H1 (cell line): ENCODE measurements around the gene FHAD1. TPM values are rescaled to one million over a fixed set of nuclear protein-coding genes. Genes with fewer than 3 reads are reported as not detected.

Experiments
- CTCF ChIA-PET: fragments of 300-600 bp; sonication (Branson Sonifier 250); formaldehyde crosslinking; loops from one replicate; lab custom pipeline; 2021; ENCODE audit not compliant: partially characterized antibody; lab: Charles Lee
- POLR2A ChIA-PET: fragments of 300-600 bp; sonication (Branson Sonifier 250); formaldehyde crosslinking; loops from one replicate; lab custom pipeline; 2021; ENCODE audit warnings: inconsistent platforms; ENCODE audit not compliant: partially characterized antibody; lab: Charles Lee
- DNase-seq, 2 experiments: peaks; one replicate each; pipeline versions ENCODE4 v3.0.0 to v3.0.0-alpha.2; 2010 to 2022; ENCODE audit warnings: low spot score in 2 of 2, low read depth in 1 of 2, mixed read lengths in 1 of 2
- FAIRE-seq: peaks from 2 replicates; lab custom pipeline; 2011; peaks lifted over from hg19 to GRCh38; lab: Jason Lieb, UNC
- H2AFZ ChIP-seq: 2 replicates; pipeline ENCODE4 v1.8.1; 2012; ENCODE audit warnings: low read length, inconsistent platforms
- H2AK5ac ChIP-seq: 2 replicates; pipeline ENCODE4 v1.6.1; 2013; ENCODE audit warnings: low read depth, low read length
- H2BK120ac ChIP-seq: replicated peaks from 2 replicates; pipeline ENCODE3; 2013; ENCODE audit warnings: low read depth, low read length, inconsistent platforms
- H2BK12ac ChIP-seq: 2 replicates; pipeline ENCODE4 v1.6.1; 2013; ENCODE audit warnings: low read depth, low read length
- H2BK15ac ChIP-seq: 2 replicates; pipeline ENCODE4 v1.6.1; 2013; ENCODE audit warnings: low read length
- H2BK20ac ChIP-seq: 2 replicates; pipeline ENCODE4 v1.6.1; 2013; ENCODE audit warnings: low read length
- H2BK5ac ChIP-seq: 2 replicates; pipeline ENCODE4 v1.6.1; 2013; ENCODE audit warnings: low read depth, low read length
- H3K14ac ChIP-seq: 2 replicates; pipeline ENCODE4 v1.6.1; 2013; ENCODE audit warnings: inconsistent platforms; ENCODE audit not compliant: insufficient read length
- H3K18ac ChIP-seq: 2 replicates; pipeline ENCODE4 v1.6.1; 2013; ENCODE audit warnings: low read length; ENCODE audit errors: extremely low read depth
- H3K23ac ChIP-seq: 2 replicates; pipeline ENCODE4 v1.6.1; 2013; ENCODE audit warnings: inconsistent platforms; ENCODE audit not compliant: insufficient read length
- H3K23me2 ChIP-seq: 2 replicates; pipeline ENCODE4 v1.6.1; 2013; ENCODE audit warnings: low read depth, low read length
- H3K27ac ChIP-seq: 2 replicates; pipeline ENCODE4 v1.6.1; 2011; ENCODE audit warnings: low read depth, low read length, inconsistent platforms
- H3K27me3 ChIP-seq, 4 experiments: replicated peaks in 1 of 4; 1 replicate in 1 of 4; 2 replicates in 3 of 4; pipeline versions ENCODE4 v1.6.1 to v1.8.1; 2011 to 2013; ENCODE audit warnings: low read length in 3 of 4, mild to moderate bottlenecking in 3 of 4, inconsistent platforms in 2 of 4, mixed read lengths in 2 of 4, moderate library complexity in 1 of 4; ENCODE audit not compliant: control insufficient read depth in 3 of 4, insufficient read depth in 3 of 4; ENCODE audit errors: extremely low read depth in 1 of 4
- H3K36me3 ChIP-seq, 4 experiments: 2 replicates each; pipeline versions ENCODE4 v1.6.1 to v1.8.1; 2011 to 2013; ENCODE audit warnings: mild to moderate bottlenecking in 4 of 4, low read length in 3 of 4, moderate library complexity in 2 of 4, control low read depth in 1 of 4, inconsistent platforms in 1 of 4; ENCODE audit not compliant: insufficient read depth in 4 of 4, control insufficient read depth in 2 of 4
- H3K4ac ChIP-seq: replicated peaks from 2 replicates; pipeline ENCODE3; 2013; ENCODE audit warnings: low read length, low read depth, mixed read lengths, inconsistent platforms; ENCODE audit not compliant: insufficient read length
- H3K4me1 ChIP-seq, 4 experiments: replicated peaks in 1 of 4; 1 replicate in 1 of 4; 2 replicates in 3 of 4; pipeline versions ENCODE4 v1.6.1 to v1.8.1; 2011 to 2013; ENCODE audit warnings: low read length in 3 of 4, inconsistent platforms in 2 of 4, mixed read lengths in 1 of 4; ENCODE audit not compliant: insufficient read depth in 4 of 4, control insufficient read depth in 3 of 4
- H3K4me2 ChIP-seq, 2 experiments: 2 replicates each; pipeline versions ENCODE4 v1.6.1 to v1.8.1; 2011 to 2013; ENCODE audit warnings: low read depth in 2 of 2, low read length in 2 of 2, control low read depth in 1 of 2, inconsistent platforms in 1 of 2, mild to moderate bottlenecking in 1 of 2; ENCODE audit not compliant: insufficient read depth in 1 of 2
- H3K4me3 ChIP-seq, 4 experiments: fragments of 200-600, 300-600 bp in 1 of 4; sonication (generic), shearing (Covaris generic), sonication (Bioruptor Twin) in 1 of 4; 2 replicates each; pipeline versions ENCODE4 v1.5.1 to v1.8.1; 2011 to 2016; ENCODE audit warnings: low read length in 4 of 4, low read depth in 3 of 4, control low read depth in 2 of 4, inconsistent platforms in 2 of 4, mild to moderate bottlenecking in 2 of 4, mixed read lengths in 1 of 4, moderate library complexity in 1 of 4; ENCODE audit not compliant: insufficient read depth in 2 of 4; ENCODE audit errors: extremely low read depth in 1 of 4
- H3K56ac ChIP-seq: replicated peaks from 2 replicates; pipeline ENCODE3; 2013; ENCODE audit warnings: low read depth, mild to moderate bottlenecking, mixed read lengths, low read length, inconsistent platforms; ENCODE audit not compliant: insufficient read length
- H3K79me1 ChIP-seq: 2 replicates; pipeline ENCODE4 v1.6.1; 2013; ENCODE audit warnings: low read depth, low read length, control low read depth
- H3K79me2 ChIP-seq, 2 experiments: 2 replicates each; pipeline versions ENCODE4 v1.6.1 to v1.8.1; 2012 to 2013; ENCODE audit warnings: low read length in 2 of 2, mild to moderate bottlenecking in 2 of 2, inconsistent platforms in 1 of 2; ENCODE audit not compliant: insufficient read depth in 2 of 2, control insufficient read depth in 1 of 2
- H3K9ac ChIP-seq, 4 experiments: replicated peaks in 1 of 4; 1 replicate in 1 of 4; 2 replicates in 3 of 4; pipeline versions ENCODE4 v1.6.1 to v1.8.1; 2011 to 2013; ENCODE audit warnings: low read depth in 3 of 4, low read length in 3 of 4, control low read depth in 2 of 4, mild to moderate bottlenecking in 2 of 4, moderate library complexity in 2 of 4, inconsistent platforms in 1 of 4; ENCODE audit errors: extremely low read depth in 1 of 4
- H3K9me3 ChIP-seq, 2 experiments: 2 replicates each; pipeline versions ENCODE4 v1.6.1 to v1.8.1; 2012 to 2013; ENCODE audit warnings: mild to moderate bottlenecking in 2 of 2, moderate library complexity in 2 of 2, control low read depth in 1 of 2, inconsistent platforms in 1 of 2, low read depth in 1 of 2, low read length in 1 of 2, mixed read lengths in 1 of 2; ENCODE audit not compliant: insufficient read depth in 2 of 2
- H4K20me1 ChIP-seq, 2 experiments: replicated peaks in 1 of 2; 2 replicates each; pipeline versions ENCODE3 to v1.8.1; 2011 to 2013; ENCODE audit warnings: inconsistent platforms in 2 of 2, low read length in 2 of 2, mild to moderate bottlenecking in 1 of 2; ENCODE audit not compliant: insufficient read depth in 2 of 2, control insufficient read depth in 1 of 2
- H4K5ac ChIP-seq: 2 replicates; pipeline ENCODE4 v1.6.1; 2013; ENCODE audit warnings: low read length, low read depth, mixed read lengths, inconsistent platforms; ENCODE audit not compliant: insufficient read length
- H4K8ac ChIP-seq: 2 replicates; pipeline ENCODE4 v1.8.0; 2013; ENCODE audit warnings: mild to moderate bottlenecking, moderate library complexity, low read length, inconsistent platforms; ENCODE audit not compliant: insufficient read depth; ENCODE audit errors: extremely low read depth
- H4K91ac ChIP-seq: replicated peaks from 2 replicates; pipeline ENCODE3; 2013; ENCODE audit warnings: low read length, mixed read lengths, inconsistent platforms; ENCODE audit not compliant: insufficient read length
- CBX8 ChIP-seq: fragments of 300-800, 300-1000 bp; sonication (generic); IDR thresholded peaks from 2 replicates; pipeline ENCODE4 v1.7.1; 2016; ENCODE audit warnings: low read depth, low read length, borderline replicate concordance
- GABPA ChIP-seq: IDR thresholded peaks from 2 replicates; pipeline ENCODE4 v1.6.1; 2011; ENCODE audit warnings: mild to moderate bottlenecking, low read length, moderate library complexity, borderline replicate concordance; ENCODE audit not compliant: insufficient read depth
- HDAC2 ChIP-seq, 2 experiments: fragments of 300-600 bp in 1 of 2; sonication (generic) in 1 of 2; IDR thresholded peaks; 2 replicates each; pipeline ENCODE4 v1.6.1; 2011 to 2012; ENCODE audit warnings: low read depth in 2 of 2, low read length in 2 of 2, mild to moderate bottlenecking in 2 of 2, moderate library complexity in 2 of 2, borderline replicate concordance in 1 of 2, inconsistent platforms in 1 of 2
- KDM1A ChIP-seq: fragments of 200-600, 300-600 bp; sonication (generic); IDR thresholded peaks from 2 replicates; pipeline ENCODE4 v1.7.1; 2016; ENCODE audit warnings: mild to moderate bottlenecking, low read length, borderline replicate concordance
- PHF8 ChIP-seq: fragments of 200-600 bp; sonication (generic); conservative IDR thresholded peaks from 2 replicates; pipeline ENCODE4 v1.7.1; 2012; ENCODE audit warnings: low read depth, mild to moderate bottlenecking, inconsistent platforms, low read length, moderate library complexity
- RAD21 ChIP-seq, 2 experiments: IDR thresholded peaks in 1 of 2; conservative IDR thresholded peaks in 1 of 2; 2 replicates each; pipeline ENCODE4 v1.6.1; 2011; ENCODE audit warnings: low read depth in 2 of 2, low read length in 2 of 2, improper control_type of control experiment in 1 of 2, inconsistent platforms in 1 of 2, mild to moderate bottlenecking in 1 of 2, moderate library complexity in 1 of 2
- RBBP5 ChIP-seq: IDR thresholded peaks from 2 replicates; pipeline ENCODE4 v1.7.1; 2012; ENCODE audit warnings: low read depth, mild to moderate bottlenecking, inconsistent platforms, low read length, moderate library complexity, borderline replicate concordance
- SIX5 ChIP-seq: IDR thresholded peaks from 2 replicates; pipeline ENCODE4 v1.6.1; 2011; ENCODE audit warnings: mild to moderate bottlenecking, low read depth, low read length
- SP2 ChIP-seq: IDR thresholded peaks from 2 replicates; pipeline ENCODE4 v1.6.1; 2012; ENCODE audit warnings: mild to moderate bottlenecking, low read length, inconsistent platforms
- TBP ChIP-seq: IDR thresholded peaks from 2 replicates; pipeline ENCODE4 v1.6.1; 2011; ENCODE audit warnings: low read depth, low read length, improper control_type of control experiment
- WGBS, 2 experiments: shearing (Covaris generic) in 1 of 2; methylation state at CpG; one replicate each; pipeline versions ENCODE4 v1.1.6 to v1.1.7; 2013 to 2015; ENCODE audit warnings: low lambda C conversion rate in 2 of 2, mixed read lengths in 2 of 2, inconsistent platforms in 1 of 2, low coverage in 1 of 2, missing lambda C conversion rate in 1 of 2; ENCODE audit not compliant: insufficient replicate concordance in 2 of 2, insufficient coverage in 1 of 2, insufficient read length in 1 of 2; ENCODE audit errors: extremely low coverage in 1 of 2, missing lambda C conversion rate in 1 of 2; 5-methylcytosine and 5-hydroxymethylcytosine counted together
- polyA plus RNA-seq, 7 experiments: library from polyadenylated mRNA; depleted of rRNA in 3 of 7; stranded (reverse) in 5 of 7; unstranded in 2 of 7; fragments of >200 nt in 5 of 7; fragments of 200-250 nt in 2 of 7; gene quantifications; 1 replicate in 5 of 7; 2 replicates in 1 of 7; 4 replicates in 1 of 7; pipeline versions ENCODE4 v1.2.1 to v1.2.3, GENCODE V29; 2011 to 2013; ENCODE audit warnings: missing spikeins in 2 of 7, mixed read lengths in 2 of 7
- total RNA-seq: library from RNA; stranded (reverse); fragmentation: NEBNext Ultra II Directional; extraction: Animal tissue kit (Norgen Biotek cat#: 25700); gene quantifications from 2 replicates; pipeline ENCODE4 v1.2.1, GENCODE V29; 2021
- TF ChIP-seq, protein P1 (sequence below): IDR thresholded peaks from 2 replicates; pipeline ENCODE4 v1.6.1; 2012; ENCODE audit warnings: low read length, inconsistent platforms

The FHAD1 gene
- total and polyA plus RNA-seq, 2 of the 8 experiments (the other 6 are each of a cell fraction or from before 2014, with no cell fraction given) = 0.39 to 0.69 TPM

DNA sequence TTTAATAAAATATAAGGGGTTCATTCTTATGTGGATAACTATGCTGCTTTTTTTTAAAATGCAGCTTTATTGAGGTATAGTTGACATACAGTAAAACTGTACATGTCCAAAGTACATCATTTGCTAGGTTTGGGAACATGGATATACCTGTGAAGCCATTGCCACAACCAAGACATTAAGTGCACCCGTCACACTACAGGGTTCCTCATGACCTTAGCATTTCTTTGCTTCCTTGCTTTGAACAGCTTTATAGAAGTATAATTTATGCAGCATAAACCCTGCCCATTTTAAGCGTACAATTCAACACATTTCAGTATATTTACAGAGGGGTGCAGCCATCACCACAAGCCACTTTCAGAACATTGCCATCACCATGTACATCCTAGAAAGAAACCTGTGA is 26.3 kb downstream of the FHAD1 start:
- Histone ChIP-seq H3K79me2 (no peaks in the 10 kb centered on the region), H3K9me3 (no peaks in the 10 kb centered on the region), H4K20me1 (no peaks in the 10 kb centered on the region), H4K91ac (no peak overlapping the region), H3K18ac (no peak overlapping the region), H3K9ac (no peak overlapping the region), H3K27ac (no peak overlapping the region), H3K4me3 (no peak overlapping the region), H2BK20ac (no peak overlapping the region), H2AK5ac (no peak overlapping the region), H3K4me1 (peaks cover 0 to 6% (median 0%) of the 10 kb centered on the region in 4 experiments; a peak in 2 of 7 replicates), H3K56ac (no peak overlapping the region), H2BK15ac (no peak overlapping the region), H2BK12ac (no peak overlapping the region), H3K4me2 (no peak overlapping the region), H3K23ac (no peak overlapping the region), H3K4ac (no peak overlapping the region), H4K5ac (no peak overlapping the region), H3K14ac (no peak overlapping the region), H3K79me1 (no peaks in the 10 kb centered on the region), H2AFZ (no peak overlapping the region), H3K23me2 (no peaks in the 10 kb centered on the region), H2BK5ac (no peak overlapping the region), H3K36me3 (no peaks in the 10 kb centered on the region), H3K27me3 (peaks cover 0 to 4% (median 1%) of the 10 kb centered on the region in 4 experiments; a peak in 2 of 7 replicates), H2BK120ac (no peak overlapping the region), H4K8ac (no peak overlapping the region)
- WGBS, 2 experiments = 78% methylated on average over 2 of the region's 2 CpGs; no CpG with 5 or more reads in 1 of the 2 experiments
- ChIA-PET POLR2A (interaction anchor here (0.9 kb wide), 1 partner anchor 121 kb away, joined by 3 read pairs; no protein-coding TSS in a partner anchor), CTCF (interaction anchor here (0.7 to 7.6 kb wide), 25 partner anchors 13 to 206 kb away, joined by 3 to 83 read pairs (median 7); partner anchors contain the start of gene TMEM51)
- DNase-seq (no peak), FAIRE-seq (no peak)
- no peak for TF ChIP-seq RBBP5
- TF ChIP-seq GABPA = no peak
- TF ChIP-seq KDM1A = no peak
- no peak for TF ChIP-seq RAD21 (IDR thresholded peaks at IDR 0.05 in 1 of 2, conservative IDR thresholded peaks at IDR 0.05 in 1 of 2; ENCODE audit: low read depth in 2 of 2, low read length in 2 of 2)
- no peak for TF ChIP-seq PHF8
- no peak for TF ChIP-seq HDAC2 (IDR thresholded peaks at IDR 0.05; ENCODE audit: borderline replicate concordance in 1 of 2, low read depth in 2 of 2, low read length in 2 of 2)
- TF ChIP-seq CBX8 = no peak
- TF ChIP-seq SIX5 = no peak
- no peak for TF ChIP-seq SP2
- no peak for TF ChIP-seq TBP
- TF ChIP-seq, protein P1, sequence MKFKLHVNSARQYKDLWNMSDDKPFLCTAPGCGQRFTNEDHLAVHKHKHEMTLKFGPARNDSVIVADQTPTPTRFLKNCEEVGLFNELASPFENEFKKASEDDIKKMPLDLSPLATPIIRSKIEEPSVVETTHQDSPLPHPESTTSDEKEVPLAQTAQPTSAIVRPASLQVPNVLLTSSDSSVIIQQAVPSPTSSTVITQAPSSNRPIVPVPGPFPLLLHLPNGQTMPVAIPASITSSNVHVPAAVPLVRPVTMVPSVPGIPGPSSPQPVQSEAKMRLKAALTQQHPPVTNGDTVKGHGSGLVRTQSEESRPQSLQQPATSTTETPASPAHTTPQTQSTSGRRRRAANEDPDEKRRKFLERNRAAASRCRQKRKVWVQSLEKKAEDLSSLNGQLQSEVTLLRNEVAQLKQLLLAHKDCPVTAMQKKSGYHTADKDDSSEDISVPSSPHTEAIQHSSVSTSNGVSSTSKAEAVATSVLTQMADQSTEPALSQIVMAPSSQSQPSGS = no peak
